ENCODE results near the gene FCGR1A. TPM values are rescaled to one million over a fixed set of nuclear protein-coding genes. Genes with fewer than 3 reads are reported as not detected.
"Not testable (repeated sequence)": the region's sequence is repeated elsewhere in the genome, so short reads cannot be mapped to it uniquely, and the experiment has no call there.

The FCGR1A gene
- total and polyA plus RNA-seq, 2 of the 8 experiments (the other 6 are each of a cell fraction or from before 2014, with no cell fraction given), result not detected

DNA sequence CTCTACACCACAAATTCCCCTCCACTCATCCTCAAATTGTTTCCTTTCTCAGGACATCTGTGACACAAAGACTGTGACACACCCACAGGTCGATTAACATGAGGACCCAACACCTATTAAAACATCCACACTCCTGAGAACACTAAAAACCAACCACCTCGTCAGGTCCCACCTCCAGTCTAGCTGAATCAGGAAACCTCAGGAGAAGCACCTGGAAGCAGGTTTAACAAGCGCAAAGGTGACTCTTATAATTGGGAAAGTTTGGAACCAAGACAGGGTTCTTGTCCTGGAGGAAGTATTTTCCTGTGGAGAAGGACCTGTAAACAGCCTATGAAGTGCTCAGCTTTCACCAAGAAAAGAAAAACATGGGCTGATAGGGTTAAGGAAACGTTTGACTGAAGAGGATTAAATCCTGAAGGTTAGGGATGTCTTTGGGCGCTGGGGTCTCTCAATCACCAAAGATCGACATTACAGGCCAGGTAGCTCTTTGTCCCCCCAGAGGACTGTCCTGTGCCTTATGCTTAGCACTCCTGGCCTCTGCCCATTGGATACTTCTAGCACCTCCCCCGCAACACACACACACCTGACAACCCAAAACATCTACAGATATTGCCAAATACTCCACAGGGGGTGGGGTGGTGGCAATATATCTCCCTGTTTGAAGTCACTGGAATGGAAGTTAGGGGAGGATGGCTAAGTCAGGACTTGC, 28.4 kb downstream of the FCGR1A start:
- H3K23ac ChIP-seq (ENCODE audit: insufficient read length); CTCF ChIA-PET (ENCODE audit: partially characterized antibody); H3K4me1 ChIP-seq (replicated peaks in 1 of 4; ENCODE audit: control insufficient read depth in 3 of 4, insufficient read depth in 4 of 4, low read length in 3 of 4); H2BK20ac ChIP-seq (ENCODE audit: low read length); H3K79me1 ChIP-seq (ENCODE audit: low read depth, low read length); H2BK120ac ChIP-seq (replicated peaks; ENCODE audit: low read depth, low read length); H3K4ac ChIP-seq (replicated peaks; ENCODE audit: insufficient read length, low read depth, low read length); H2BK15ac ChIP-seq (ENCODE audit: low read length); H3K27ac ChIP-seq (ENCODE audit: low read depth, low read length); H3K9ac ChIP-seq (replicated peaks in 1 of 4; ENCODE audit: extremely low read depth in 1 of 4, low read depth in 3 of 4, low read length in 3 of 4); H3K9me3 ChIP-seq (ENCODE audit: insufficient read depth in 2 of 2, low read depth in 1 of 2, low read length in 1 of 2); H4K8ac ChIP-seq (ENCODE audit: extremely low read depth, insufficient read depth, low read length); H3K36me3 ChIP-seq (ENCODE audit: control insufficient read depth in 2 of 4, insufficient read depth in 4 of 4, low read length in 3 of 4); H3K56ac ChIP-seq (replicated peaks; ENCODE audit: insufficient read length, low read depth, low read length); H2AK5ac ChIP-seq (ENCODE audit: low read depth, low read length); H3K23me2 ChIP-seq (ENCODE audit: low read depth, low read length); H2BK5ac ChIP-seq (ENCODE audit: low read depth, low read length); H2BK12ac ChIP-seq (ENCODE audit: low read depth, low read length); H3K27me3 ChIP-seq (replicated peaks in 1 of 4; ENCODE audit: control insufficient read depth in 3 of 4, extremely low read depth in 1 of 4, insufficient read depth in 3 of 4, low read length in 3 of 4); H4K5ac ChIP-seq (ENCODE audit: insufficient read length, low read depth, low read length); H4K20me1 ChIP-seq (replicated peaks in 1 of 2; ENCODE audit: control insufficient read depth in 1 of 2, insufficient read depth in 2 of 2, low read length in 2 of 2); FAIRE-seq; H3K14ac ChIP-seq (ENCODE audit: insufficient read length); H4K91ac ChIP-seq (replicated peaks; ENCODE audit: insufficient read length, low read length); H3K79me2 ChIP-seq (ENCODE audit: control insufficient read depth in 1 of 2, insufficient read depth in 2 of 2, low read length in 2 of 2); H2AFZ ChIP-seq (ENCODE audit: low read length); H3K18ac ChIP-seq (ENCODE audit: extremely low read depth, low read length): not testable (repeated sequence)
- Histone ChIP-seq H3K4me2 (ENCODE audit: insufficient read depth in 1 of 2, low read depth in 2 of 2, low read length in 2 of 2) (peak overlapping the region; percentile 61 to 69), H3K4me3 (ENCODE audit: extremely low read depth in 1 of 4, insufficient read depth in 2 of 4, low read depth in 3 of 4, low read length in 4 of 4) (peak overlapping the region in 2 of 4 experiments; percentile 45 to 63; a peak in 4 of 8 replicates)
- 26% methylated on average over 7 of the region's 7 CpGs; no CpG with 5 or more reads in 1 of the 2 experiments for WGBS, 2 experiments (ENCODE audit: extremely low coverage in 1 of 2, insufficient coverage in 1 of 2, insufficient read length in 1 of 2, insufficient replicate concordance in 2 of 2, low coverage in 1 of 2, low lambda C conversion rate in 2 of 2, missing lambda C conversion rate in 1 of 2)
- peak in 1 of 2 experiments; percentile 52 for DNase-seq (ENCODE audit: low read depth in 1 of 2, low spot score in 2 of 2)
- TF ChIP-seq POLR2AphosphoS5 (IDR thresholded peaks at IDR 0.05; ENCODE audit: low read depth, low read length), result peak; percentile 52; the same call in 1 of the 2 replicates
- peak in 1 of 2 experiments; percentile 81; a peak in 2 of 3 replicates for TF ChIP-seq POLR2A (IDR thresholded peaks at IDR 0.05; ENCODE audit: control extremely low read depth in 1 of 2, low read depth in 2 of 2, low read length in 2 of 2)
- POLR2A ChIA-PET (ENCODE audit: partially characterized antibody), result interaction anchor here (1.2 kb wide), 1 partner anchor 77 kb away, joined by 6 read pairs; a partner anchor contains a TSS
